HG03039 (cell line): Measurements from ENCODE around the gene INPP5A.

Experiments used
- ATAC-seq: cut with Tn5 transposase; IDR thresholded peaks from one replicate; pipeline ENCODE4 v1.9.1; 2021; ENCODE audit warnings: mild to moderate bottlenecking, moderate library complexity; ENCODE audit not compliant: unreplicated experiment

Gene INPP5A

DNA sequence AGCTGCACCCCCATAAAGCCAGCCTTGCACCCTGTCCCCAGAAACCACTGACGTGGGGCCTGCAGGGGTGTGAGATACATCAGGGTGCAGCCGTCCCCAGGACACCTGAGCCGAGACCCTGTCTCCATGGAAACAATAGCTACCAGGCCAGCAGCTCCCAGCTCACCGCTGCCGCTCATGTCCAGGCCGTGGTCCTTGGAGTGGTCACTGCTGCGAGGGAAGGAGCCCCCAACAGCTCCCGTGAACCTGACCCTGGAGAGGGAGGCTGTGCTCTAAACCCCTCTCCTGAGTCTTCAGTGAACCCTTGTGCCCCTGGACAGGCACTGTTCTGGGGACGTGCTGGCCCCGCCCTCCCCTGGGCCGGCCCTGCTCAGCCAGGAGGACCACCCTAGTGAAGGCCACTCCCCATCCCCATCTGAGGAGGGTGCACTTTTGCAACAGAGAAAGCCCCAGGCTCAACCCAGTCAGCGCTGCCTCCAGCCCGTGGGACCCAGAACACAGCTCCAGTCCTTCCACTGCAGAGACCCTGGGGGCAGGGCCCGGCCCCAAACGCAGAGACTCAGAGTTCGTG is 19.6 kb upstream of the INPP5A start:
- no peak for ATAC-seq

GRCh38 chr10:132518572-132519381 is 18.8 kb upstream of the INPP5A start:
- ATAC-seq: no peak

- ATAC-seq: no peak
Observed at GRCh38 chr10:132519382-132520176, 18.0 kb upstream of the INPP5A start.

DNA sequence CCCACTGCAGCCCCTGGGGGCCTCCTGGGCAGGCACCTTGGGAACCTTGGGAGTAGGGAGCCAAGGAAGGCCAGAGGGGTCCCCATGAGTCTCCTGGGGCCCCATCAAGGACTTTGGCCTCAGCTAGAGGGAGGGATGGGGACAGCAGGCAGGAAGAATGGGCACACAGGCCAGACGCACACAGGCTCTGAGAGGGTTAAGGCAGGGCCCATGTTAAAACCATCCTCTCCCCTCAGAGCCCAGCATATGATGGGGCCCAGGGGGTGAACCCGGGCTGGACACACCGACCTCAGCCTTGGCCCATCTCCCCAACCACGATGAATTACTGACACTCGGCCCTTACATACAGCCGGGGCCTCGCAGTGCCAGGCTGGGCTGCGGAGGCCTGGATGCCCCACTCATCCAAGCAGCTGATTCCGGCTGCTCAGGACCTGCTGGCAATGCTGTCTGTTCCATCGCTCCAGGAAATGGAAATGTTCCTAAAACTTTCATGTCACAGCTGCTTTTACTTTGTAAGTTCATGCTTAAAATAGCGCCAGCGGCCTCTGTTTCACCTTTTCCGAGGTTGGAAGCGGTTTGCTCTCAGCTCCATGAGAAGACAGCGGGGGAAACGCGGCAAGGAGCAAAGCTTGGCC is 17.3 kb upstream of the INPP5A start:
- no peak for ATAC-seq

- ATAC-seq: no peak
Observed at GRCh38 chr10:132521041-132521465, 16.5 kb upstream of the INPP5A start.

GRCh38 chr10:132521466-132522102 is 16.0 kb upstream of the INPP5A start:
- ATAC-seq: no peak

DNA sequence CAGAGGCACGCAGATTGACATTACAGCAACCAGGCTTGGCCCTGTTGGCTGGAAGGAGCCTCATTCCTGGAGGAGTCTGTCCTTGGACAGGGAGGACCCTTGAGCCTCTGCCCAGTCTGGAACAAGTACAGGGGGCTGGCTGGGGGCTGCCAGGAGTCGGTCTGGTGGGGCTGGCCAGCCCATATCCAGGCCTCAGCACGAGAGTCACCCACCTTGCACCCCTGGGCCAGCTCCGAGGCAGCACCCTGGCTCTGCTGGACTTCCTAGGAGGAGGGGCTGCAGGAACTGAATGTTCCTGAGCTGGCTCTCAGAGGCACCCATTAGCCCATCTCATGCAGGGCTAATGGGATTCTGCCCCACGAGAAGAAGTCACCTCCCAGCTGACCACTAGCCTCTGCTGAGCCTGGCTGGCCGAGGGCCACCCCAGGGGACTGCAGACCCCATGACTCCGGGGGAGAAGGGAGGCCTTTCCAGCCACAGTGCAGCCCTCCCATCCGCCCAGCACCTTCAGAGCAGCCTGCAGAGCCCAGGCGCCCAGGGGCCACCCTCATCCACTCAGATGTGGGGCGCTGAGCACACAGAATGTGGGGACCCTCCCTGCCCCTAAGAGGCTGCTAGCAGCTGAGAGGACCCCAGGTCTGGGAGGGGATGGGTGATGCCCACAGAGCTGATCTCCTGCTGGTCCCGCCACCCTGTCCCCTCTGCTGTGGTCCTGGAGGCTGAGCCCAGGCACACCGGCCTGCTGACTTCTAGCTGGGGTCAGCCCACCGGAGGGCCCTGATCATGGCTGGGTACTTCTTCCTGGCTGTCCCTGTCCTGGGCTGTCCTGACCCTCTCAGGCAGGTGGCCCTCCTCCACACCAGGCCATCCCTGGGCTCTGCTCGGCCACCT is 14.8 kb upstream of the INPP5A start:
- ATAC-seq: no peak

DNA sequence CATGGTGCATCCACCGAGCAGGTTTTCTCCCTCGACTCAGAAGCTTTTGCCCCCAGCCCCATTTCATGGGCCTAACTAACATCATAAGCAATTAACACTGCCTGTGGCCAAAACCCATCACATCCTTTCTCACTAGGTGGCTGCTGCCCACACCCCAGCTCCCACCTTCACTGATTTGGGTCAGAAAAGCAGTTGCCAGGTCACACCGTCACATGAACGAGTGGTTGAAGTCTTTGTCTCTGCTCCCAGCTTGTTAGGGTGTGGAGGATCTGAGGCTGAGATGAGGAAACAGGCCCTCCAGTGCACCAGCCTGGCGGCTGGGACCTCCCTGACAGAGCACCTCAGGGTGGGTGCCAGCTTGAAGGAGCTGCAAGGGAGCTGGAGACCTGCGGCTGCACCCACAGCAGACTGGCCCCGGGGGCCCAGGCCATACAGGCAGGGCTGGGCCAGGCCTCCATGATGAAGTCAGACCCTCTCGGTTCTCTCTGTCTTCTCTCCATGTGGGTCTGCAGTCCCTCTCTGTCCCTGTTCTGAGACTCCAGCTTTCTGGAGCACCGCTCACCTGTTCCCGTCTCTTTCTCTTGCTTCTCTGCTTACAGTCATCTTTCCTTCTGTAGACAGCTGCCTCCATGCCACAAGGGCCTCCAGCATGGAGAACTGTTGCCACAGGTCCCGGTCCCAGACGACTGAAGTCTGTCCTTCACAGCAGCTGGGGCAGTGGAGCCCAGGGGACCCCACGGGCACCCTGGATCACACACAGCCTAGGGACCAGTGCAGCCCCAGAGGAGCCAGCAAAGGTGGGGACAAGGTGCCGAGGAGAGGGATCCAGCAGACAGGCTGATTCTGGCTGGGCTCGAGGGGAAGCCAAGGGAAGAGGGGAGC is 13.8 kb upstream of the INPP5A start:
- no peak for ATAC-seq

- no peak for ATAC-seq
Observed at GRCh38 chr10:132524443-132525285, 12.9 kb upstream of the INPP5A start.

- no peak for ATAC-seq
Observed at GRCh38 chr10:132526676-132527075, 10.9 kb upstream of the INPP5A start.

DNA sequence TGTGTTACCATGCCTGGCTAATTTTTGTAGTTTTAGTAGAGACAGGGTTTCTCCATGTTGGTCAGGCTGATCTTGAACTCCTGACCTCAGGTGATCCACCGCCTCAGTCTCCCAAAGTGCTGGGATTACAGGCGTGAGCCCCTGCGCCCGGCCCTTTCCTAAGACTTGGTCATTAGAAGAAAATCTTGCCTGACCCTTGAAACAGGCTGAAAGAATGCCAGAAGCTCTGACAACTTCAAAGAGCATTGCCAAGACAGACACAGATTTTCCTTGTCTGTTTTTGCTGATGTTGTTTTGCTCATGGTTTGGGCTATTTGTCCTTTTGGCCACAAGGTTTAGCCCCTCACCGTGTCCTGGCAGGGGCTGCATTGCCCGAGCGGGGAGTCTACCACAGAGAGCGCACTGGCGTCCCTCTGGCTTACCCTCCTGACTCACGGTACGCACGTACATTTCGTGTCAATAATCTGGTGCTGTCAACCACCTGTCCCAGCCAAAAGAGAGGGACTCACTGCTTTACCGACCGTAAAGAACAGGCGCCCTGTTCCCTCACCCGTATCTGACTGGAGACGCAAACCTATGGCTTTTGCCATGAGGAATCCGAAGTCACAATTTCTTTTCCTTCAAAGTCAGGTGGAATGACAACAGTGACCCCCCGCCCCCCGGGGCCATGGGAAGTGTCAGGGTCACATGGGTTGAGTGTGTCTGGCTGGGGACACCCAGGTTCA is 10.1 kb upstream of the INPP5A start:
- ATAC-seq: no peak

- no peak for ATAC-seq
Observed at GRCh38 chr10:132528064-132528691, 9.4 kb upstream of the INPP5A start.

DNA sequence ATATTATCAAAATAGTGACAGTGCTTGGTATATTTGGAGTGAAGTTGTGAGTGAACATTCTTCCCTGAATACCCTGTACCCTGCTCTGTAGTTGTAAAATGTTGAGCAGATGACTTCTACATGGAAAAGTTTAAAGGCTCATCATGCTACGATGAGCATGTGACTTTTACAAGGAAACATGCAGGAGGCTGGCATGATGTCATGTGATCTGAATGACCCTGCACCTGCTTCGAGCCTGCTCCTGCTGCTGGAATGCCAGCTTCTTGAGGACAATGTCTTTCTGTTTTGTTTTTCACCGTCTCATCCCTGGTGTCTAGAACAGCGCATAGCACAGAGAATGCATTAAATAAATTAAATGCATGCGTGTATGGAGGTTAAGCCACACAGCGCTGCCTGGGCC is 5.4 kb upstream of the INPP5A start:
- no peak for ATAC-seq

GRCh38 chr10:132532749-132533560 is 4.6 kb upstream of the INPP5A start:
- ATAC-seq: no peak

- ATAC-seq: no peak
Observed at GRCh38 chr10:132533571-132534260, 3.9 kb upstream of the INPP5A start.
